BLaER1 treated with 17β-estradiol and CSF1 and Interleukin-3, amounts not matched to agents 10 nM and 100 nM (cell line): Measurements from ENCODE around the gene SNX2.

ENCODE experiments used
- H3K27ac ChIP-seq, 11 experiments: shearing (Covaris generic); formaldehyde crosslinking; 2 replicates each; pipeline ENCODE4 v1.8.1; 2022
- H3K27me3 ChIP-seq, 11 experiments: shearing (Covaris generic); formaldehyde crosslinking; 2 replicates each; pipeline ENCODE4 v1.8.1; 2022
- H3K36me3 ChIP-seq, 11 experiments: shearing (Covaris generic); formaldehyde crosslinking; 2 replicates each; pipeline ENCODE4 v1.8.1; 2022
- H3K4me1 ChIP-seq, 10 experiments: shearing (Covaris generic); formaldehyde crosslinking; 2 replicates each; pipeline ENCODE4 v1.8.1; 2022
- H3K4me2 ChIP-seq, 11 experiments: shearing (Covaris generic); formaldehyde crosslinking; 2 replicates each; pipeline ENCODE4 v1.8.1; 2022
- H3K4me3 ChIP-seq, 10 experiments: shearing (Covaris generic); formaldehyde crosslinking; 2 replicates each; pipeline ENCODE4 v1.8.1; 2022
- H3K9ac ChIP-seq, 11 experiments: shearing (Covaris generic); formaldehyde crosslinking; 2 replicates each; pipeline ENCODE4 v1.8.1; 2022
- H3K9me3 ChIP-seq, 11 experiments: shearing (Covaris generic); formaldehyde crosslinking; replicated peaks in 1 of 11; 2 replicates each; pipeline ENCODE4 v1.8.1; 2022
- H4K20me1 ChIP-seq, 11 experiments: shearing (Covaris generic); formaldehyde crosslinking; 2 replicates each; pipeline ENCODE4 v1.8.1; 2022
- Cebpa-rat ChIP-seq, 11 experiments: shearing (Covaris generic); IDR thresholded peaks; 2 replicates each; pipeline ENCODE4 v1.8.1; 2022

SNX2 gene

GRCh38 chr5:122775550-122776542, 966 bp downstream of the SNX2 start:
- peaks cover 8 to 70% (median 26%) of the 10 kb centered on the region in 10 experiments; a peak in 18 of 20 replicates for H3K4me1 ChIP-seq
- H3K9ac ChIP-seq, result peak overlapping the region; percentile 92 to 100 (median 95)
- no peaks in the 10 kb centered on the region for H3K27me3 ChIP-seq
- H3K4me2 ChIP-seq, result peak overlapping the region; percentile 70 to 91 (median 85)
- peaks cover 18 to 50% (median 46%) of the 10 kb centered on the region in 11 experiments; a peak in 21 of 22 replicates for H4K20me1 ChIP-seq
- peak overlapping the region; percentile 80 to 99 (median 97) for H3K4me3 ChIP-seq
- peaks cover 15 to 38% (median 29%) of the 10 kb centered on the region in 11 experiments; a peak in 20 of 22 replicates for H3K36me3 ChIP-seq
- TF ChIP-seq Cebpa-rat (IDR thresholded peaks at IDR 0.05), result no peak
- peaks cover 0 to 24% (median 22%) of the 10 kb centered on the region in 11 experiments; a peak in 18 of 22 replicates for H3K9me3 ChIP-seq
- peak overlapping the region; percentile 92 to 100 (median 97) for H3K27ac ChIP-seq

- no peak for TF ChIP-seq Cebpa-rat (IDR thresholded peaks at IDR 0.05)
- Histone ChIP-seq H3K36me3 (peaks cover 37 to 61% (median 52%) of the 10 kb centered on the region in 11 experiments), H3K27ac (peak overlapping the region in 1 of 11 experiments; percentile 100; a peak in 2 of 22 replicates), H3K9ac (peak overlapping the region in 3 of 11 experiments; percentile 98 to 100 (median 99); a peak in 5 of 22 replicates), H3K4me1 (peaks cover 8 to 63% (median 18%) of the 10 kb centered on the region in 10 experiments; a peak in 18 of 20 replicates), H3K4me3 (peak overlapping the region in 6 of 10 experiments; percentile 15 to 98 (median 80); a peak in 9 of 20 replicates), H3K4me2 (peak overlapping the region; percentile 19 to 91 (median 85); a peak in 16 of 22 replicates), H3K27me3 (no peaks in the 10 kb centered on the region), H3K9me3 (peaks cover 12 to 47% (median 45%) of the 10 kb centered on the region in 11 experiments; a peak in 20 of 22 replicates), H4K20me1 (peaks cover 19 to 73% (median 60%) of the 10 kb centered on the region in 11 experiments; a peak in 21 of 22 replicates)
These were observed 3.3 kb downstream of the SNX2 start for GRCh38 chr5:122778157-122778556.

DNA sequence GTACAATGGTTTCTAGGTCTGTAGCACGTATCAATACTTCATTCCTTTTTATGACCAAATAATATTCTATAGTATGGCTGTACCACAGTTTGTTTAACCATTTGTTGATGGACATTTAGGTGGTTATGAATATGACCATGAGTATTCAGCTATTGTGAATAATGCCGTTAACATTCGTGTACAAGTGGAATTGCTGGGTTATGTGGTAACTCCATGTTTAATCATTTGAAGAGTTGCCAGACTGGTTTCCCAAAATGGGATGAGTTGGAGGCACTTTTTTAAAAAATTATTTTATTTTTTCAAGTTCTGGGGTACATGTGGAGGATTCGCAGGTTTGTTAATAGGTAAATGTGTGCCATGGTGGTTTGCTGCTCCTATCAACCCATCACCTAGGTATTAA, 4.6 kb downstream of the SNX2 start:
- Histone ChIP-seq H3K27ac (no peak overlapping the region), H3K4me1 (peaks cover 4 to 63% (median 14%) of the 10 kb centered on the region in 10 experiments; a peak in 18 of 20 replicates), H4K20me1 (peaks cover 19 to 86% (median 60%) of the 10 kb centered on the region in 11 experiments; a peak in 21 of 22 replicates), H3K4me3 (peak overlapping the region in 3 of 10 experiments; percentile 80 to 98 (median 81); a peak in 5 of 20 replicates), H3K27me3 (no peaks in the 10 kb centered on the region), H3K9ac (peak overlapping the region in 2 of 11 experiments; percentile 57 to 98; a peak in 2 of 22 replicates), H3K9me3 (peaks cover 14 to 60% (median 56%) of the 10 kb centered on the region in 11 experiments; a peak in 20 of 22 replicates), H3K36me3 (peaks cover 39 to 74% (median 55%) of the 10 kb centered on the region in 11 experiments), H3K4me2 (peak overlapping the region in 3 of 11 experiments; percentile 70 to 90 (median 87); a peak in 7 of 22 replicates)
- no peak for TF ChIP-seq Cebpa-rat (IDR thresholded peaks at IDR 0.05)

DNA sequence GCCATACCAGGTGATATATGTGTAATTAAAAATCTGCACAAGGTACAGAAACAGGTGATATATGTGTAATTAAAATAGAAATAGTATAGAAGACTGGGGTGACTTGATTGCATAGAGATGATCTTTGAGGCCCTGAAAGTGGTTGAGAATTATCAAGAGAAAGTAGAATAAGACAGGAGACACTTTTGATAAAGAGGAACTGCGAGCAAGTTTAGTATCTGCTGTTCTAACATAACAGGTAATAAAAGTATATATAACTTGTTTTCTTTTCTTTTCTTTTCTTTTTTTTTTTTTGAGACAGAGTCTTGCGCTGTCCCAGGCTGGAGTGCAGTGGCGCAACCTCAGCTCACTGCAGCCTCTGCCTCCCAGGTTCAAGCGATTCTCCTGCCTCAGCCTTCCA, 5.4 kb downstream of the SNX2 start:
- TF ChIP-seq Cebpa-rat (IDR thresholded peaks at IDR 0.05), result no peak
- Histone ChIP-seq H3K4me3 (peak overlapping the region in 2 of 10 experiments; percentile 80 to 98; a peak in 2 of 20 replicates), H4K20me1 (peaks cover 19 to 94% (median 60%) of the 10 kb centered on the region in 11 experiments; a peak in 21 of 22 replicates), H3K27me3 (no peaks in the 10 kb centered on the region), H3K27ac (no peak overlapping the region), H3K9ac (peak overlapping the region in 1 of 11 experiments; percentile 57; a peak in 1 of 22 replicates), H3K9me3 (peaks cover 22 to 69% (median 65%) of the 10 kb centered on the region in 11 experiments), H3K4me2 (peak overlapping the region in 3 of 11 experiments; percentile 70 to 90 (median 87); a peak in 7 of 22 replicates), H3K36me3 (peaks cover 47 to 82% (median 63%) of the 10 kb centered on the region in 11 experiments), H3K4me1 (peaks cover 2 to 64% (median 12%) of the 10 kb centered on the region in 10 experiments; a peak in 17 of 20 replicates)

DNA sequence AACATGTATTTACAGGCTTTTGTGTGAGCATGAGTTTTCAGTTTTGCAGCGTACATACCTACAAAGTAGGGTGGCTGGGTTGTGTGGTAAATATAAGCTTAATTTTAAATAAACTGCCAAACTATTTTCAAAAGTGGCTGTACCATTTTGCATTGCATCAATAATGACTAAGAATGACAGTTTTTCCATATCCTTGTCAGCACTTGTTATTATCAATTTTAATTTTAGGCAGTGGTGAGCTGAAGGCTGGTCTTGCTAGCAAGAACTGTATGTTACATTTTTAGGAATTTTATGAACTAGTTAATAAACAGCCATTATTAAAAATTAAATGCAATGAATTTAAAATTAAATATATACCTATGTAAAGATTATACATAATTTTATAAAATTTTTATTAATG, 6.6 kb downstream of the SNX2 start:
- no peak for TF ChIP-seq Cebpa-rat (IDR thresholded peaks at IDR 0.05)
- H3K4me1 ChIP-seq, result peaks cover 2 to 66% (median 12%) of the 10 kb centered on the region in 10 experiments; a peak in 17 of 20 replicates
- H3K27ac ChIP-seq, result no peak overlapping the region
- H3K4me2 ChIP-seq, result peak overlapping the region in 2 of 11 experiments; percentile 42 to 87; a peak in 4 of 22 replicates
- peaks cover 34 to 80% (median 76%) of the 10 kb centered on the region in 11 experiments for H3K9me3 ChIP-seq
- no peaks in the 10 kb centered on the region for H3K27me3 ChIP-seq
- H3K4me3 ChIP-seq, result peak overlapping the region in 1 of 10 experiments; percentile 10; a peak in 1 of 20 replicates
- peaks cover 12 to 100% (median 58%) of the 10 kb centered on the region in 11 experiments; a peak in 21 of 22 replicates for H4K20me1 ChIP-seq
- H3K36me3 ChIP-seq, result peaks cover 58 to 94% (median 69%) of the 10 kb centered on the region in 11 experiments
- no peak overlapping the region for H3K9ac ChIP-seq

- peak overlapping the region in 2 of 10 experiments; percentile 6 to 13; a peak in 1 of 20 replicates for H3K4me3 ChIP-seq
- peaks cover 0 to 77% (median 0%) of the 10 kb centered on the region in 10 experiments; a peak in 6 of 20 replicates for H3K4me1 ChIP-seq
- no peaks in the 10 kb centered on the region for H3K27me3 ChIP-seq
- peaks cover 79 to 99% (median 86%) of the 10 kb centered on the region in 11 experiments for H3K36me3 ChIP-seq
- H3K9me3 ChIP-seq, result peaks cover 35 to 100% (median 99%) of the 10 kb centered on the region in 11 experiments
- no peak overlapping the region for H3K27ac ChIP-seq
- H3K9ac ChIP-seq, result no peak overlapping the region
- 0 out of 22 replicates have a peak overlapping the region, but pooled peaks of 1 of the 11 experiments have one; percentile 18 for H3K4me2 ChIP-seq
- no peak for TF ChIP-seq Cebpa-rat (IDR thresholded peaks at IDR 0.05)
- H4K20me1 ChIP-seq, result peaks cover 0 to 100% (median 58%) of the 10 kb centered on the region in 11 experiments; a peak in 18 of 22 replicates
These were observed 10.4 kb downstream of the SNX2 start for GRCh38 chr5:122785294-122785693.

DNA sequence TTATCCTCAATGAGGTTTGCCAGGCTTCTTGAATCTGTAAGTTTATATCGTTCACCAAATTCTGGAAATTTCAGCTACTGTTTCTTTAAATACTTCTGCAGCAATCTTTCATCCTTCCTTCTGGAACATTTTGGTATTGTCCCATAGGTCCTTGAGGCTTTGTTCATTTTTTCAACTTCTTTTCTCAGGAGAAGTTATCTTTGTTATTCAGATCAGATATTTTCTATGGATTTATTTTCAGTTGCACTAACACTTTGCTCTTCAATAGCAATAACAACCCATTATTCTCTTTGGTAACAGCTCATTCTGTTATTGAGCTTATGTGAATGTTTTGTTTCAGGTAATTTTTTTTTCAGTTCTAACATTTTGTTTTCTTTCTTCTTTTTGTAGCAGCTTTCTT, 13.5 kb downstream of the SNX2 start:
- H4K20me1 ChIP-seq, result peaks cover 0 to 100% (median 67%) of the 10 kb centered on the region in 11 experiments; a peak in 17 of 22 replicates
- H3K27me3 ChIP-seq, result no peaks in the 10 kb centered on the region
- no peak overlapping the region for H3K27ac ChIP-seq
- H3K36me3 ChIP-seq, result peaks cover 71 to 94% (median 82%) of the 10 kb centered on the region in 11 experiments
- peak overlapping the region in 2 of 11 experiments; percentile 49 to 68; a peak in 4 of 22 replicates for H3K4me2 ChIP-seq
- H3K4me1 ChIP-seq, result peaks cover 0 to 83% (median 0%) of the 10 kb centered on the region in 10 experiments; a peak in 6 of 20 replicates
- TF ChIP-seq Cebpa-rat (IDR thresholded peaks at IDR 0.05), result no peak
- 0 out of 22 replicates have a peak overlapping the region, but pooled peaks of 1 of the 11 experiments have one; percentile 4 for H3K9ac ChIP-seq
- H3K9me3 ChIP-seq, result peaks cover 22 to 90% (median 82%) of the 10 kb centered on the region in 11 experiments
- no peak overlapping the region for H3K4me3 ChIP-seq

DNA sequence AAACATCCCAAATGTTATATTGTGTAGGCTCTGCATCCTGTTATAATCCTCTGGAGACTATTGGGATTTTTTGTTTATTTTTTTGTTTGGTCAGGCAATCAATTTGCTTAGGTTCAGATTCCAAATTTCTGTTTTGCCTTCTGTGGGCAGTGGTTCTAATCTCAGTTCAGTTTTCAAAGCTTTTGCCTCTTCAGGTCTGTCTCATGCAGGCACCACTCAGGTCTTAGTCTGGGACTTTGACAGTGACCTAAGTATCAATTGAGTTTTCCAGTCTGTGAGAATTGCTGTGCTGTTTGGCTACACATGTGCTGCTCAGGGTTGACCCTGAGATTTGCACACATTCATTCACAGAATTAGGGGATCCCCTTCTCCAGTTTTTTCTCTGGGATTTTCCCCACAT, 14.1 kb downstream of the SNX2 start:
- TF ChIP-seq Cebpa-rat (IDR thresholded peaks at IDR 0.05), result no peak
- Histone ChIP-seq H3K4me3 (no peak overlapping the region), H3K27ac (0 out of 22 replicates have a peak overlapping the region, but pooled peaks of 1 of the 11 experiments have one; percentile 27), H3K9me3 (peaks cover 22 to 84% (median 75%) of the 10 kb centered on the region in 11 experiments), H3K9ac (0 out of 22 replicates have a peak overlapping the region, but pooled peaks of 1 of the 11 experiments have one; percentile 4), H3K36me3 (peaks cover 76 to 96% (median 85%) of the 10 kb centered on the region in 11 experiments), H3K27me3 (no peaks in the 10 kb centered on the region), H3K4me1 (peaks cover 0 to 79% (median 0%) of the 10 kb centered on the region in 10 experiments; a peak in 6 of 20 replicates), H4K20me1 (peaks cover 0 to 100% (median 73%) of the 10 kb centered on the region in 11 experiments; a peak in 17 of 22 replicates), H3K4me2 (peak overlapping the region in 2 of 11 experiments; percentile 68 to 70; a peak in 4 of 22 replicates)
